ENCODE measurements around the gene APBB2. TPM values are rescaled to one million over a fixed set of nuclear protein-coding genes. Genes with fewer than 3 reads are reported as not detected.

The APBB2 gene
- total RNA-seq, 2 donors from 2014 or later: 34.8 to 42.8 TPM

DNA sequence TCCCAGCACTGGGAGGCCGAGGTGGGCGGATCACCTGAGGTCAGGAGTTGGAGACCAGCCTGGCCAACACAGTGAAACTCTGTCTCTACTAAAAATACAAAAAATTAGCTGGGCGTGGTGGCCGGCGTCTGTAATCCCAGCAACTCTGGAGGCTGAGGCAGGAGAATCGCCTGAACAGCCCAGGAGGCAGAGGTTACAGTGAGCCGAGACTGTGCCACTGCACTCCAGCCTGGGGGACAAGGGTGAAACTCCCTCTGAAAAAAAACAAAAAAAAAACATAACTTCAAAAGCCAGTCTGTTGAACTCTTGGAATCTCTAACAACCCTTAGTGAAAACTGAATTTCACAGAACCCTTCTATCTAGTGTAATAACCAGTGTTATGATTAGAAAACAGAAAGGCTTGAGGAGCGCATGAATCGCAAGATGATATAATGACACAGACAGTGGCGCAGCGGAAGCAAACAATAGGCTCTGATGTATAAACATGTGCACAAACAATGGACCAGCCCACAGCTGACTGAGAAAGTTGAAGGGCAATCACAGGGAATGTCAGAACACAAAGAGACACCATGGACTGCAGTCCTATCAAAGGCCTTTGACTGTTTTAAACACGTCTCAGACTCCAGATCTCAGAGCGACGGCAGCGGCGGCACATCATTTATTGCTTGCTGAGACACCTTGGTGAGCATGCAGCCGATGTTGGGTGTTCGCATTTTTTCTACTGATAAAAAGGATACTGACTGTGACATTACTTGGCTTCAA lies 383.0 kb downstream of the APBB2 start:
- H3K36me3 ChIP-seq (replicated peaks in 1 of 2; ENCODE audit: insufficient read depth in 1 of 2, low read depth in 2 of 2): no peaks in the 10 kb centered on the region
- no peak for ATAC-seq
- no peak overlapping the region for H3K27ac ChIP-seq
- no peaks in the 10 kb centered on the region for H3K9me3 ChIP-seq
- H3K4me1 ChIP-seq: no peaks in the 10 kb centered on the region
- no peak overlapping the region for H3K4me3 ChIP-seq
- no peak for TF ChIP-seq CTCF (IDR thresholded peaks at IDR 0.05)
- no peak for TF ChIP-seq POLR2A (IDR thresholded peaks at IDR 0.05)
- H3K27me3 ChIP-seq: no peaks in the 10 kb centered on the region
- intact Hi-C loops (cut with DNase I): no loop called here
- no peak for DNase-seq
- 93 to 94% methylated on average over 18 of the region's 18 CpGs for WGBS, 2 donors

DNA sequence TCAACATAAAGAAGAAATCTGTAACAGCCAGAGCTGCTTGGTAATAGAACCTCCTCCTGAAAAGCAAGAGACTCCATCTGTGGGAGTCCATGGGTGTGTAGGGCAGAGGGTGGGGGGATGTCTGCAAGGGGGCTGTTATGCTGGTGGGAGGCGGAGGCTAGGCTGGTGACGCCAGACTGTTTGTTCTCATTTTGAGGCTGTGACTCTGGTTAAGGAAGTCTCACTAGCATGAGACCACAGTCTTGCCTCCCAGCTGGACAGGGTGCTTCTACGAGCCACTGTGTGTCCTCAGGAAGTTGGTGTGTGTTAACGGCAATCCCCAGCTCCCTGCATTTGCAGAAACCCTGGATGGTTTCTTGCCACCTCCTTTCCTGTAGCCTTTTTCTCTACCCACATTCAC lies 384.8 kb downstream of the APBB2 start:
- H3K4me1 ChIP-seq: no peaks in the 10 kb centered on the region
- no peaks in the 10 kb centered on the region for H3K36me3 ChIP-seq (replicated peaks in 1 of 2; ENCODE audit: insufficient read depth in 1 of 2, low read depth in 2 of 2)
- intact Hi-C loops (cut with DNase I): no loop called here
- H3K27me3 ChIP-seq: no peaks in the 10 kb centered on the region
- WGBS, 2 donors: 71 to 100% methylated on average over 4 of the region's 4 CpGs
- no peaks in the 10 kb centered on the region for H3K9me3 ChIP-seq
- no peak for ATAC-seq
- no peak overlapping the region for H3K27ac ChIP-seq
- TF ChIP-seq CTCF (IDR thresholded peaks at IDR 0.05) (no peak), POLR2A (IDR thresholded peaks at IDR 0.05) (no peak)
- DNase-seq: peak in 1 of 4 donors; percentile 44
- H3K4me3 ChIP-seq: no peak overlapping the region

GRCh38 chr4:40828661-40829060 lies 385.7 kb downstream of the APBB2 start:
- intact Hi-C loops (cut with DNase I): no loop called here
- H3K36me3 ChIP-seq (replicated peaks in 1 of 2; ENCODE audit: insufficient read depth in 1 of 2, low read depth in 2 of 2): no peaks in the 10 kb centered on the region
- no peak overlapping the region for H3K27ac ChIP-seq
- H3K27me3 ChIP-seq: no peaks in the 10 kb centered on the region
- H3K4me1 ChIP-seq: no peaks in the 10 kb centered on the region
- no peak for DNase-seq
- no peaks in the 10 kb centered on the region for H3K9me3 ChIP-seq
- WGBS, 2 donors: 89 to 96% methylated on average over 9 of the region's 9 CpGs
- H3K4me3 ChIP-seq: no peak overlapping the region
- ATAC-seq: no peak
- no peak for TF ChIP-seq POLR2A (IDR thresholded peaks at IDR 0.05)
- TF ChIP-seq CTCF (IDR thresholded peaks at IDR 0.05): no peak

DNA sequence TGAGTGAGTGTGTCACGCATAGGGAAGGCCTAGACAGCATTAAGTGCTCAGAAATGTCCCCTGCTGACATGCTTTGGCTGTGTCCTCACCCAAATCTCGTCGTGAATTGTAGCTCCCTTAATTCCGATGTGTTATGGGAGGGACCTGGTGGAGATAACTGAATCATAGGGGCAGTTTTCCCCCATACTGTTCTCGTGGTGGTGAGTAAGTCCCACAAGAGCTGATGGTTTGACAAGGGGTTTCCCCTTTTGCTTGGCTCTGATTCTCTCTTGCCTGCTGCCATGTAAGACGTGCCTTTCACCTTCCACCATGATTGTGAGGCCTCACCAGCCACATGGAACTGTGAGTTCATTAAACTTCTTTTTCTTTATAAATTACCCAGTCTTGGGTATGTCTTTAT lies 386.6 kb downstream of the APBB2 start:
- no peak for DNase-seq
- Histone ChIP-seq H3K4me1 (no peaks in the 10 kb centered on the region), H3K4me3 (no peak overlapping the region), H3K36me3 (replicated peaks in 1 of 2; ENCODE audit: insufficient read depth in 1 of 2, low read depth in 2 of 2) (peaks cover 0 to 3% of the 10 kb centered on the region in 2 donors), H3K9me3 (no peaks in the 10 kb centered on the region), H3K27me3 (no peaks in the 10 kb centered on the region), H3K27ac (no peak overlapping the region)
- intact Hi-C loops (cut with DNase I): no loop called here
- ATAC-seq: no peak
- 81 to 88% methylated on average over 5 to 6 of the region's 6 CpGs for WGBS, 2 donors
- TF ChIP-seq CTCF (IDR thresholded peaks at IDR 0.05) (no peak), POLR2A (IDR thresholded peaks at IDR 0.05) (no peak)

GRCh38 chr4:40826821-40827220 lies 387.5 kb downstream of the APBB2 start:
- TF ChIP-seq POLR2A (IDR thresholded peaks at IDR 0.05): no peak
- no peak for TF ChIP-seq CTCF (IDR thresholded peaks at IDR 0.05)
- no peak overlapping the region for H3K4me3 ChIP-seq
- intact Hi-C loops (cut with DNase I): no loop called here
- peaks cover 0 to 4% of the 10 kb centered on the region in 2 donors for H3K36me3 ChIP-seq (replicated peaks in 1 of 2; ENCODE audit: insufficient read depth in 1 of 2, low read depth in 2 of 2)
- H3K4me1 ChIP-seq: no peaks in the 10 kb centered on the region
- no peaks in the 10 kb centered on the region for H3K27me3 ChIP-seq
- ATAC-seq (no peak), DNase-seq (no peak)
- H3K27ac ChIP-seq: no peak overlapping the region
- no peaks in the 10 kb centered on the region for H3K9me3 ChIP-seq
- WGBS, 2 donors: 89 to 93% methylated on average over 5 of the region's 5 CpGs
